Ammon's horn (tissue), 1 donor: ENCODE measurements around the gene ZNF536.
"Not testable (repeated sequence)": the region's sequence is repeated elsewhere in the genome, so short reads cannot be mapped to it uniquely, and the experiment has no call there.

ENCODE experiments used
- DNase-seq: peaks from one replicate; pipeline ENCODE4 v3.0.0-alpha.2; 2016; ENCODE audit warnings: low spot score

The ZNF536 gene

GRCh38 chr19:30419568-30420180 is 47.5 kb downstream of the ZNF536 start:
- DNase-seq: peak; percentile 57

- DNase-seq: no peak
These were observed 48.1 kb downstream of the ZNF536 start for GRCh38 chr19:30420316-30420715.

GRCh38 chr19:30420881-30421280 is 48.7 kb downstream of the ZNF536 start:
- no peak for DNase-seq

- no peak for DNase-seq
These were observed 49.4 kb downstream of the ZNF536 start for GRCh38 chr19:30421571-30421970.

GRCh38 chr19:30423481-30423880 is 51.3 kb downstream of the ZNF536 start:
- peak; percentile 27 for DNase-seq

- DNase-seq: no peak
These were observed 54.0 kb downstream of the ZNF536 start for GRCh38 chr19:30425885-30426838.

- DNase-seq: no peak
These were observed 54.7 kb downstream of the ZNF536 start for GRCh38 chr19:30426864-30427263.

- no peak for DNase-seq
These were observed 56.0 kb downstream of the ZNF536 start for GRCh38 chr19:30428092-30428680.

- DNase-seq: no peak
These were observed 56.7 kb downstream of the ZNF536 start for GRCh38 chr19:30428844-30429243.

- DNase-seq: no peak
These were observed 58.1 kb downstream of the ZNF536 start for GRCh38 chr19:30430206-30430734.

- DNase-seq: no peak
These were observed 59.4 kb downstream of the ZNF536 start for GRCh38 chr19:30431591-30431990.

GRCh38 chr19:30434797-30435594 is 62.8 kb downstream of the ZNF536 start:
- no peak for DNase-seq

- no peak for DNase-seq
These were observed 65.7 kb downstream of the ZNF536 start for GRCh38 chr19:30437869-30438268.

GRCh38 chr19:30439310-30439709 is 67.1 kb downstream of the ZNF536 start:
- peak; percentile 35 for DNase-seq

GRCh38 chr19:30441011-30441410 is 68.8 kb downstream of the ZNF536 start:
- DNase-seq: no peak

- DNase-seq: no peak
These were observed 70.5 kb downstream of the ZNF536 start for GRCh38 chr19:30442674-30443073.

- no peak for DNase-seq
These were observed 71.5 kb downstream of the ZNF536 start for GRCh38 chr19:30443531-30444252.

GRCh38 chr19:30444253-30444671 is 72.1 kb downstream of the ZNF536 start:
- DNase-seq: no peak

GRCh38 chr19:30444686-30445232 is 72.6 kb downstream of the ZNF536 start:
- no peak for DNase-seq

- DNase-seq: no peak
These were observed 73.2 kb downstream of the ZNF536 start for GRCh38 chr19:30445385-30445784.

- DNase-seq: not testable (repeated sequence)
These were observed 73.9 kb downstream of the ZNF536 start for GRCh38 chr19:30446120-30446519.
